ENCODE measurements around the gene VSIG1.

Gene VSIG1

DNA sequence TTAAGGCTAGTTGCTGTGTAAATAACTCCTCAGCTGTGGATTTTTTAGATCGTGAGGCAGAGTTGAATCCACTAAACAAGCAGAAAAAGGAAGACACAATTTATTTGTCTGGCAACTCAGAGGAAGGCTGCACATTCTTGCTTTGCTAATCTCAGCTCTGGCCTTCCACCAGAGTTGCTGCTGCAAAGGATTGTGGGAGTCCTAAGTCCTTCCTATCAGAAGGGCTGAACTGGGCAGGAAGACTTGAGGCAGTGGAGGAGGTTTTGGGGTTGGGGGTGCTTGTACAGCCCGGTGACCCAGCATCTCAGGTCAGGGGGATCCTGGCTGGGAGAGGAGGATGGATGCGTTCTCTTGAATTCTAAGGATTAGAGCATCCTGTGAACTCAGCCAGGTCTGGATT is 11.0 kb upstream of the VSIG1 start:
- Histone ChIP-seq H3K4me1 (ENCODE audit: insufficient read depth, low read length) (peaks cover 9% of the 10 kb centered on the region), H3K36me3 (ENCODE audit: insufficient read depth, low read length) (no peaks in the 10 kb centered on the region), H3K9me3 (ENCODE audit: control insufficient read depth, insufficient read depth, low read length) (no peaks in the 10 kb centered on the region), H3K9ac (ENCODE audit: low read depth, low read length) (no peak overlapping the region)

DNA sequence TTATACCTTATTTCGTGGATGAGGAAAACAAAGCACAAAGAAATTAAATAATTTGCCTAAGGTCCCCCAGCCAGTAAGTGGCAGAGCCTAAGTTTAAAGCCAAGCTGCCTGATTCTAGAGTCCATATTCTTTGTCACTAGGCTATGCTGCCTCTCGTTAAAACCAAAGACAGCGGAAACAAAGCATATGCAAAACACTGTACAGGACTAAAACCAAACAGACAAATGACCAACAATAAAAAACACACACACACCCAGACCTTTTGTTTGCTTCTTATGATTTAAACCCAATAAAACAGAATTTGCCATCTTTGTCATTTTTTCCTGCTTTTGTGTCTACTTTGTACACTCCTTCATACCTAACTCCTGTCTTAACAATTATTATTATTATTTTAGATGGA is 10.1 kb upstream of the VSIG1 start:
- Histone ChIP-seq H3K4me1 (ENCODE audit: insufficient read depth, low read length) (peaks cover 9% of the 10 kb centered on the region), H3K36me3 (ENCODE audit: insufficient read depth, low read length) (no peaks in the 10 kb centered on the region), H3K9ac (ENCODE audit: low read depth, low read length) (no peak overlapping the region), H3K9me3 (ENCODE audit: control insufficient read depth, insufficient read depth, low read length) (no peaks in the 10 kb centered on the region)

DNA sequence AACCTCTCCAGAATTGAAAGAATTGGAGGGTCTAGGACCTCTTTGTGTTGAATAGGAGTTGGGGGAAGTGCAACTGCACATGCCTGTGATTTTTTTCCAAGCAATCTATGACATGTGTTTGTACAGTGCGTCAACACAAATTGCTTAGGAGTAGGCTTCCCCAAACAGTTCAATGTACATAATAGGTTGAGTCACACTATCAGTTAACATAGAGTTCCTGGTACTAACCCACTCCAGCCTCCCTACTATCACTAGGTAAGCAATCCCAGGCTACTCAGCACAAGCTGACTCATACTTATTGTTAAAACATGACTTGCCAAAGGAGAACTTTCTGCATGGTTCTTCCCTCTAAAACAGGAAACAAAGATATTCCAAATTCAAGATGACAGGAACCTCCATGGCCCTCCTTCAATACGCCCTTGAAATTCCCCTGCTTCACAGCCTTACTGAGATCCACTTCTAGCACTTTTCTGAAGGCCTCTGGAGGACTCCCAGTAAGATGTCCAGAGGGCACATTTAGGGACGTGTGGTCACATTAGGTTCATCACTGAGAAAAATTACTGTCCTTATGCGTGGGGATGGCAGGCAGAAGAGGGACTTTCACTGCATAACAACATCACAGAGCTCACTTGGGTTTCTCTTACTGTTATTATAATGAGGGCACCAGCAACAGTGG is 8.4 kb upstream of the VSIG1 start:
- H3K9me3 ChIP-seq (ENCODE audit: control insufficient read depth, insufficient read depth, low read length), result no peaks in the 10 kb centered on the region
- H3K36me3 ChIP-seq (ENCODE audit: insufficient read depth, low read length), result no peaks in the 10 kb centered on the region
- H3K4me1 ChIP-seq (ENCODE audit: insufficient read depth, low read length), result peaks cover 9% of the 10 kb centered on the region
- H3K9ac ChIP-seq (ENCODE audit: low read depth, low read length), result no peak overlapping the region

DNA sequence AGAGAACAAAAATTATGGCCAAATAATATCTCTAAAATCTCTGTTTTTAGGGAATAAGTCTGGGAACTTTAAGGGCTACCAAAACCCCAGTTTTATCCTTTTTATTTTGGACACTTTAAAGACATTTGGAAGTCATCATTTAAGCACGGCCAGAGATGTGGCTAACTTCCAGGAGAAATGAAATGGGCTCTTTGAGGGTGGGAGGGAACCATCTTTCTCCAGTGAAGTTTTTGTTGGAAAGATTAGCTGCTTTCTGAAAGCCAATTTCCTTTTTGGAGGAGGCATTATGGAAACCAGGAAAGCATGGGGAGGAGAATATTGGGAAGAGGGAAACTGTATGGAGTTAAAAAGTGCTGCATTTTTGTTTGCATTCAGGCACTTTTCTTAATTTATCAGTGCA is 4.8 kb downstream of the VSIG1 start:
- H3K36me3 ChIP-seq (ENCODE audit: insufficient read depth, low read length), result no peaks in the 10 kb centered on the region
- no peak overlapping the region for H3K9ac ChIP-seq (ENCODE audit: low read depth, low read length)
- no peaks in the 10 kb centered on the region for H3K4me1 ChIP-seq (ENCODE audit: insufficient read depth, low read length)
- H3K9me3 ChIP-seq (ENCODE audit: control insufficient read depth, insufficient read depth, low read length), result no peaks in the 10 kb centered on the region

DNA sequence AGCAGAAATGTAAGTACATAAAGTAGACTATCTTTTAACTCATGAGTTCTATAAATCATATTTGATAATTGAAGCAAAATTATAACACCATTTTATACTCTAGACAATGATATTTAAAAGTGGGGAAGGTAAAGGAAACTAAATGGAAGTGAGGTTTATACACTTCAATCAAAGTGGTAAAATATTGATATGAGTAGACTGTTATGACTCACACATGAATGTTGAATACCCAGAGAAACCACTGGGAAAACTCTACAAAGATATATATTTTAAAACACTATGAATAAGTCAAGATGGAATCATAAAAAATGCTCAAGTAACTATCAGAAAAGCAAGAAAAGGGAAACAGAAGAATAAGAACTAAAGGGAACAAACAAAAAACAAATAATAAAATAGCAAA is 8.4 kb downstream of the VSIG1 start:
- Histone ChIP-seq H3K36me3 (ENCODE audit: insufficient read depth, low read length) (no peaks in the 10 kb centered on the region), H3K4me1 (ENCODE audit: insufficient read depth, low read length) (no peaks in the 10 kb centered on the region), H3K9ac (ENCODE audit: low read depth, low read length) (no peak overlapping the region), H3K9me3 (ENCODE audit: control insufficient read depth, insufficient read depth, low read length) (no peaks in the 10 kb centered on the region)

DNA sequence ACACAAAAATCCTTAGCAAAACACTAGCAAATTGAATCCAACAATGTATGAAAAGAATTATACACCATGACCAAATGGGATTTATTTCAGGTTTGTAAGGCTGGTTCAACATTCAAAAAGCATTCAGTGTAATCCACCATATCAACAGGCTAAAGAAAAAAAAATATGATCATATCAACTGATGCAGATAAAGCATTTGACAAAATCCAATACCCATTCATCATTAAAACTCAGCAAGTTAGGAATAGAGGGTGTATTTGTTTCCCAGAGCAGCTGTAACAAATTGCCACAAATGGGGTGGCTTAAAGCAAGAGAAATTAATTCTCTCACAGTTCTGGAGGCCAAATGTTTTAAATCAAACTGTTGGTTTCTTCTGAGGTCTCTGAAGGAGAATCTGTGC is 10.7 kb downstream of the VSIG1 start:
- H3K36me3 ChIP-seq (ENCODE audit: insufficient read depth, low read length), result no peaks in the 10 kb centered on the region

DNA sequence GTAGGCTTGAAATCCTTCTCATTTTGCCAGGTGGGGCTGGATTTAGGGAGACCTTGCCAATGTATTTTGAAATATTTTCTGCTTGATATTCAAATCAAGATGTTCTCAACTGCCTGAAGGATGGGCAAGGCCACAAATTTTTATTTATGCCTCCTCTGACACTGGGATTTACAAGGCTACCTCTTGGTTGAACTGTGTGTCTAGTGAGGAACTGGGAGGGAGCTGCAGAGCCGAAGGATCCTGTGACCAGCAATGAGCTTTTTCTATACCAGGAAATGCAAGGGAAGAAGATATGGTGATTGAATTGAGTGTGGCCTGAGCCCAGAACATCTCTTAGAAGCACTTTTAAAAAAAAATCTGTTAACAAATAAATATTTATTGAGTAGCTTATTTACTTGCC is 14.9 kb downstream of the VSIG1 start:
- Histone ChIP-seq H3K4me1 (ENCODE audit: insufficient read depth, low read length) (no peaks in the 10 kb centered on the region), H3K36me3 (ENCODE audit: insufficient read depth, low read length) (no peaks in the 10 kb centered on the region), H3K9ac (ENCODE audit: low read depth, low read length) (no peak overlapping the region), H3K9me3 (ENCODE audit: control insufficient read depth, insufficient read depth, low read length) (no peaks in the 10 kb centered on the region)

More for the DNA sequence above, 10.7 kb downstream of the VSIG1 start:
- Histone ChIP-seq H3K9ac (ENCODE audit: low read depth, low read length) (no peak overlapping the region), H3K9me3 (ENCODE audit: control insufficient read depth, insufficient read depth, low read length) (no peaks in the 10 kb centered on the region), H3K4me1 (ENCODE audit: insufficient read depth, low read length) (no peaks in the 10 kb centered on the region)

DNA sequence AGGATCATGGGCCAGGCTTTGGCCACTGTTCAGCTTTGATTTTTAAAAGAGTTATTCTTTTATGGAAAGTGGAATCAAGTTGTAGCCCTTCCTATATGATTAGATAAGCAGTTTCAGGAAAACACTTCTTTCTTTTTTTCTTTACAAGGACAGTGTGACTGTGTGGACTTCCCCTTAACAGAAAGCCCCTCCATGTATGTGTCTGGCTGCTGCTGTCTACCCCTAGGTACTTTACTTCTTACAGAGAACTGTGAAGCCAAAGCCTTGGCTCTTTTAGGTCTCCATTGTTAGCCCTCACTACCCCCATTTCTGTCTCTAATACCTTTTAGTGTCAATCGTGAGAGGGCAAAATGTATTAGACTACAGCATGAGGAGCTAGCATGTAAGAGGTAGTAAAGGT is 19.1 kb downstream of the VSIG1 start:
- no peaks in the 10 kb centered on the region for H3K4me1 ChIP-seq (ENCODE audit: insufficient read depth, low read length)
- H3K9ac ChIP-seq (ENCODE audit: low read depth, low read length), result no peak overlapping the region
- no peaks in the 10 kb centered on the region for H3K36me3 ChIP-seq (ENCODE audit: insufficient read depth, low read length)
- no peaks in the 10 kb centered on the region for H3K9me3 ChIP-seq (ENCODE audit: control insufficient read depth, insufficient read depth, low read length)

DNA sequence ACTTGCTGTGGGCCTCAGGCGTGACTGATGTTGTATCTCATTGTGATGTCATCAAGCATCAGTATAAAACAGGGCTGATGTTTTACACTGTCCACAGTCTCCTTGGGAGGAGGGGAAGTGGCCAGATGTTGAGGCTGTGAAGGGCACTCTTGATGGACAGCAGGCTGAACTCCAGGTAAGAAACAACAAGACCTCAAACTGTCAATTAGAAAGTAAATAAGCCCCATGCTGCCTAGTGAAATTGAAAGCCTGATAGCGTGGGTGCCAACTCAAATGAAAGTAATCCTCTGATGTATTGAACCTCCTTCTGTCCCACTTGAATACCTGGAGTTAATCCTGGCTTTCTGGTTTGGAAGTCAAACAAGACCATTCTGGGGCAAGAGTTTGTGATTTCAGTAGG is 19.7 kb downstream of the VSIG1 start:
- Histone ChIP-seq H3K4me1 (ENCODE audit: insufficient read depth, low read length) (no peaks in the 10 kb centered on the region), H3K9me3 (ENCODE audit: control insufficient read depth, insufficient read depth, low read length) (no peaks in the 10 kb centered on the region), H3K36me3 (ENCODE audit: insufficient read depth, low read length) (no peaks in the 10 kb centered on the region), H3K9ac (ENCODE audit: low read depth, low read length) (no peak overlapping the region)

DNA sequence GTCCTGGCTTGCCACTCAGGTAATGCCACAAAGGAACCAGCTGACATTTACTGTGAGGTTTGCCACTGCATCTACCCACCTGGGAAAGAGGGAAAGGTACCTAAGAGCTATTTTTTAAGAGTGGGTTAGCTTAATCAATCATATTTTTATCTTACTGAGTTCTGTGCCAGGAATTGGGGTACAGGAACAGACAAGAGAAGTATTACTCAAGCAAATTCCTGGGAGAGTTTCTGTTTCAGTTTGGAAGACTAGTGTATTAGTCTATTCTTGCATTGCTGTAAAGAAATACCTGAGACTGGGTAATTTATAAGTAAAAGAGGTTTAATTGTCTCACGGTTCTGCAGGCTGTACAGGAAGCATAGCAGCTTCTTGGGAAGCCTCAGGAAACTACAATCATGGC is 23.3 kb downstream of the VSIG1 start:
- Histone ChIP-seq H3K4me1 (ENCODE audit: insufficient read depth, low read length) (no peaks in the 10 kb centered on the region), H3K36me3 (ENCODE audit: insufficient read depth, low read length) (no peaks in the 10 kb centered on the region), H3K9me3 (ENCODE audit: control insufficient read depth, insufficient read depth, low read length) (no peaks in the 10 kb centered on the region), H3K9ac (ENCODE audit: low read depth, low read length) (no peak overlapping the region)

DNA sequence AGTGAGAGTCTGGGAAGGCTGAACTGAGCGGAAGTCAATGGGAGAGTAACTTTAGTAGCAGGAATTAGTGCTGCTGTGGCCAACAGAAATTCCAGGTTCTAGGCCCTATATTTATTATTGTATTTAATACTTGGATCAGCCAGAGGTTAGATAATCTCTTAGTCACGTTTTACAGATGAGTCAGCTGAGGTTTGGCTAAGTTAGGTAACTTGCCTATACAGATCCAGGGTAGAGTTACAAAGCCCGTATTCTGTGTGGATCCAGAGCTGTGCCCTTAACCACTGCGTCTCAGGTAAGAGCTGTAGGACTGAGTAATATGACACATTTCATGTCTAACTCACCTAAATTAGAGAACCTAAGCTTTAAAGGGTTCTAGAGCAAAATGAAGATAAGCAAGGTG is 26.0 kb downstream of the VSIG1 start:
- Histone ChIP-seq H3K36me3 (ENCODE audit: insufficient read depth, low read length) (no peaks in the 10 kb centered on the region), H3K9ac (ENCODE audit: low read depth, low read length) (no peak overlapping the region), H3K4me1 (ENCODE audit: insufficient read depth, low read length) (no peaks in the 10 kb centered on the region), H3K9me3 (ENCODE audit: control insufficient read depth, insufficient read depth, low read length) (no peaks in the 10 kb centered on the region)

DNA sequence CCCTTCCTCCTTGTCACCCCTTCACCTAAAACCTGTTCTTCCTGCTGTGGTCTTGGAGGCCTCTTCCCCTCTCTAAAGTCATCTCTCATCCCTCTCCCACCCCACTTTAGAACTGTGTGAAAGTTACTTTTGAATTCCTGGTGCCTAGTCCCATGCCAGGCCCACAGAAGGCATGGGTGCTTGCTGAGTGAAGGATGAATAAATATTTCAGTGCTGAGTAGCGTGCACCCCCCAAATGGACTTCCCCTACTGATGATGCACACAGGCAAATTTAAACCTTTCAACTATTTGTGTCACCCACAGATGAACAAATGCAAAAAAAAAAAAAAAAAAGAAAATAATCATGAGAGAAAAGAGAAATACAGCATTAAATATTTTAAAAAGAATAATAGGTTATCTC is 26.7 kb downstream of the VSIG1 start:
- H3K9me3 ChIP-seq (ENCODE audit: control insufficient read depth, insufficient read depth, low read length), result no peaks in the 10 kb centered on the region
- no peak overlapping the region for H3K9ac ChIP-seq (ENCODE audit: low read depth, low read length)
- H3K36me3 ChIP-seq (ENCODE audit: insufficient read depth, low read length), result no peaks in the 10 kb centered on the region
- no peaks in the 10 kb centered on the region for H3K4me1 ChIP-seq (ENCODE audit: insufficient read depth, low read length)

DNA sequence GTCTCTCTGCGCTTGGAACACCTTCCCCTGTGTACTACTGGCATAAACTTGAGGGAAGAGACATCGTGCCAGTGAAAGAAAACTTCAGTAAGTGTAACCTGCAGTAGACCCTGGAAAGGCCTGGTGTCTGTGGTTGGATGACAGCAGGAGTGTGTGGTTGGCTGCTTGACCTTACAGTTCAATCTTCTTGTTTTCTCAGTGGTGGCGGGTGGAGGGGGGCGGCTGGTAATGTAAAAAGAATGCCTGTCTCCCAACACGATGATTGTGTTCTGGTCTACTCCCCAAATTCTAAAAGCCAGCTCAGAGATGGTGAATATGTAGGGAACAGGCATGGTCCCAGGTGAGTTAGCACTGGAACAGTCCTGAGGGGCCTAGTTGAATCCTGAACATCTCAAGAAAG is 27.9 kb downstream of the VSIG1 start:
- Histone ChIP-seq H3K36me3 (ENCODE audit: insufficient read depth, low read length) (no peaks in the 10 kb centered on the region), H3K4me1 (ENCODE audit: insufficient read depth, low read length) (no peaks in the 10 kb centered on the region), H3K9ac (ENCODE audit: low read depth, low read length) (no peak overlapping the region), H3K9me3 (ENCODE audit: control insufficient read depth, insufficient read depth, low read length) (no peaks in the 10 kb centered on the region)

DNA sequence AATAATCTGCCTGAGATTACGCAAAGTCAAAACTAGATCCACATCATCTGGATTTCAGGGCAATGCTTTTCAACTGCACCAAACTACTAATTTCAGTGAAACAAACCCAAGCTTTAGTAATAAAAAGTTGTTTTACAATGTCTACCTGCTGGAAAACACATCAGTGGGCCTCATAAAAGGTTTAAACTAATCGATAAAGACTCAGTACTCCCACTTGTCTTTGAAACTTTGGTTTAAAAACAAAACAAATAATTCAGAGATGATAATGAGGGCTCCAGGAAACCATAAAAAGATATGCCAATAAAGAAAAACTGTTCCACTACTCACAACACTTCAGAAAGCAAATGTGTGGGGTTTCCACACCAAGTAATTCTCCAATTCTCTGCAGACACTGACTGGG is 36.2 kb downstream of the VSIG1 start:
- no peak overlapping the region for H3K9ac ChIP-seq (ENCODE audit: low read depth, low read length)
- H3K36me3 ChIP-seq (ENCODE audit: insufficient read depth, low read length), result no peaks in the 10 kb centered on the region
- H3K9me3 ChIP-seq (ENCODE audit: control insufficient read depth, insufficient read depth, low read length), result no peaks in the 10 kb centered on the region
- H3K4me1 ChIP-seq (ENCODE audit: insufficient read depth, low read length), result no peaks in the 10 kb centered on the region

DNA sequence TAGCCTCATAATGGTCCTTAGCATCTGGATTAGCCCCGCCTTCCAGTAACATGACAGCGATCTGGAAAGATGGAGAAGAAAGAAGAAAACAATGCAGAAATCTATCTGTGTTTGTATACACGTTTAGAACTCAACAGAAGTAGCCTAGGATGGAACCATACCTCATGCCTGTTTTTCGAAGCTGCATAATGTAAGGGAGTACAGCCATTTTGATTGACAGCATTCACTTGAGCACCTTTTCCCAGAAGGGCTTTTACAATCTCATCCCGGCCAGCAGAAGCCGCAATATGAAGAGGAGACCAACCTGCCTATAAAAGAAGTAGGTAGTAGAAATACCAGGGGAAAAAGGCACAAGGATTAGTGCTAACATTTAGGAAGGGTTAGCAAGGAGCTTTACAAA is 42.9 kb downstream of the VSIG1 start:
- Histone ChIP-seq H3K4me1 (ENCODE audit: insufficient read depth, low read length) (no peaks in the 10 kb centered on the region), H3K9ac (ENCODE audit: low read depth, low read length) (no peak overlapping the region), H3K9me3 (ENCODE audit: control insufficient read depth, insufficient read depth, low read length) (no peaks in the 10 kb centered on the region), H3K36me3 (ENCODE audit: insufficient read depth, low read length) (peaks cover 6% of the 10 kb centered on the region; the same call in 1 of the 2 replicates)

DNA sequence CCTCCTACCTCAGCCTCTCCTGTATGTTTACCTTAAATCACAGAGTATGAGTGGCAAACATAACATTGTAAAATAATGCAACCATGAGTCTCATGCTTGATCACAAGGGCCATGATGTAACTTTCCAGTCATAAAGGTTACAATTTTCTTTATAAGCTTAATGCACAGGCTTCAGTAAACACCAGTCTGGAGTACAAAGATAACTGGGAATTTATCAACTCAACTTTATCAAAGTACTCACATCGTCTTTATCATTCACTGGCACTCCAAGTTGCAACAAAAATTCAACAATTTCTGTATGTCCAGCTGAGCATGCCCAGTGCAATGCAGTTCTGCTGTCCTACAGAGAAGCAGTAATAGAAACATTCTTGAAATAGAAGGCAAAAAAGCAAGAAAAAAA is 43.6 kb downstream of the VSIG1 start:
- Histone ChIP-seq H3K9me3 (ENCODE audit: control insufficient read depth, insufficient read depth, low read length) (no peaks in the 10 kb centered on the region), H3K4me1 (ENCODE audit: insufficient read depth, low read length) (no peaks in the 10 kb centered on the region), H3K9ac (ENCODE audit: low read depth, low read length) (no peak overlapping the region), H3K36me3 (ENCODE audit: insufficient read depth, low read length) (peaks cover 6% of the 10 kb centered on the region; the same call in 1 of the 2 replicates)

Data from ES-I3 (cell line).